Neutrophil (primary cell): ENCODE measurements around the gene ZNF618.

Experiments used
- H3K27ac ChIP-seq: fragments of 200-600 bp; sonication (generic); 2 replicates; pipeline ENCODE4 v1.5.1; 2016; ENCODE audit warnings: mild to moderate bottlenecking, moderate library complexity
- H3K27me3 ChIP-seq: fragments of 200-600 bp; sonication (generic); 2 replicates; pipeline ENCODE4 v1.6.0; 2016; ENCODE audit warnings: mild to moderate bottlenecking
- H3K36me3 ChIP-seq: fragments of 200-600 bp; sonication (generic); 2 replicates; pipeline ENCODE4 v1.5.1; 2017
- H3K4me1 ChIP-seq, 2 experiments: fragments of 200-600 bp in 1 of 2; sonication (generic) in 1 of 2; 1 replicate in 1 of 2; 2 replicates in 1 of 2; pipeline versions ENCODE4 v1.5.1 to v1.6.1; 2013 to 2016; ENCODE audit warnings: low read depth in 1 of 2, low read length in 1 of 2, mild to moderate bottlenecking in 1 of 2, moderate library complexity in 1 of 2; ENCODE audit not compliant: control insufficient read depth in 1 of 2, insufficient read depth in 1 of 2
- H3K4me3 ChIP-seq, 2 experiments: fragments of 200-600 bp in 1 of 2; sonication (generic) in 1 of 2; 1 replicate in 1 of 2; 2 replicates in 1 of 2; pipeline ENCODE4 v1.5.1; 2013 to 2016; ENCODE audit warnings: low read depth in 1 of 2, low read length in 1 of 2, mild to moderate bottlenecking in 1 of 2, moderate library complexity in 1 of 2
- H3K9me3 ChIP-seq: fragments of 200-600 bp; sonication (generic); 2 replicates; pipeline ENCODE4 v1.5.1; 2016
- CTCF ChIP-seq: fragments of 200-600 bp; sonication (generic); IDR thresholded peaks from 2 replicates; pipeline ENCODE4 v1.5.1; 2016; ENCODE audit warnings: antibody characterized with exemption

Gene ZNF618

GRCh38 chr9:114047717-114048116 lies 171.6 kb downstream of the ZNF618 start:
- H3K4me3 ChIP-seq, result no peak overlapping the region
- H3K9me3 ChIP-seq, result no peaks in the 10 kb centered on the region
- no peaks in the 10 kb centered on the region for H3K27me3 ChIP-seq
- TF ChIP-seq CTCF, result no peak
- no peak overlapping the region for H3K27ac ChIP-seq
- no peaks in the 10 kb centered on the region for H3K4me1 ChIP-seq
- no peaks in the 10 kb centered on the region for H3K36me3 ChIP-seq

- Histone ChIP-seq H3K36me3 (no peaks in the 10 kb centered on the region), H3K4me1 (no peaks in the 10 kb centered on the region), H3K9me3 (no peaks in the 10 kb centered on the region), H3K27ac (no peak overlapping the region), H3K27me3 (no peaks in the 10 kb centered on the region), H3K4me3 (no peak overlapping the region)
- no peak for TF ChIP-seq CTCF
Observed at GRCh38 chr9:114048533-114049415, 172.7 kb downstream of the ZNF618 start.

- H3K4me3 ChIP-seq, result no peak overlapping the region
- H3K27ac ChIP-seq, result no peak overlapping the region
- TF ChIP-seq CTCF, result no peak
- H3K27me3 ChIP-seq, result no peaks in the 10 kb centered on the region
- H3K9me3 ChIP-seq, result no peaks in the 10 kb centered on the region
- no peaks in the 10 kb centered on the region for H3K36me3 ChIP-seq
- no peaks in the 10 kb centered on the region for H3K4me1 ChIP-seq
Observed at GRCh38 chr9:114049441-114050225, 173.5 kb downstream of the ZNF618 start.

- no peaks in the 10 kb centered on the region for H3K9me3 ChIP-seq
- no peaks in the 10 kb centered on the region for H3K27me3 ChIP-seq
- no peaks in the 10 kb centered on the region for H3K4me1 ChIP-seq
- H3K36me3 ChIP-seq, result no peaks in the 10 kb centered on the region
- H3K4me3 ChIP-seq, result no peak overlapping the region
- no peak overlapping the region for H3K27ac ChIP-seq
- no peak for TF ChIP-seq CTCF
Observed at GRCh38 chr9:114050226-114050568, 174.1 kb downstream of the ZNF618 start.

GRCh38 chr9:114050646-114051045 lies 174.5 kb downstream of the ZNF618 start:
- Histone ChIP-seq H3K36me3 (no peaks in the 10 kb centered on the region), H3K27me3 (no peaks in the 10 kb centered on the region), H3K4me1 (no peaks in the 10 kb centered on the region), H3K27ac (no peak overlapping the region), H3K9me3 (no peaks in the 10 kb centered on the region), H3K4me3 (no peak overlapping the region)
- TF ChIP-seq CTCF, result no peak
